Upper lobe of left lung (tissue), 6 donors: Measurements from ENCODE around the gene ESR2. TPM values are rescaled to one million over a fixed set of nuclear protein-coding genes. Genes with fewer than 3 reads are reported as not detected.
"Not testable (repeated sequence)": the region's sequence is repeated elsewhere in the genome, so short reads cannot be mapped to it uniquely, and the experiment has no call there.

ENCODE experiments used
- ATAC-seq, 2 donors: fragments of 200-7000 bp; cut with Tn5 transposase; one replicate each; pipeline ENCODE4 v1.9.1; 2022; ENCODE audit warnings: mild to moderate bottlenecking in 2 of 2, moderate library complexity in 2 of 2; ENCODE audit not compliant: low FRiP score in 2 of 2
- DNase-seq, 2 donors: peaks; one replicate each; pipeline ENCODE4 v3.0.0-alpha.2; 2019 to 2020
- H3K27ac ChIP-seq, 4 donors: fragments of 200-600 bp; sonication (generic); one replicate each; pipeline ENCODE4 v1.5.1; 2016 to 2019
- H3K27me3 ChIP-seq, 4 donors: fragments of 200-600 bp; sonication (generic); one replicate each; pipeline ENCODE4 v1.5.1; 2017 to 2019
- H3K36me3 ChIP-seq, 4 donors: fragments of 200-600 bp; sonication (generic); one replicate each; pipeline ENCODE4 v1.5.1; 2016 to 2019
- H3K4me1 ChIP-seq, 4 donors: fragments of 200-600 bp; sonication (generic); one replicate each; pipeline ENCODE4 v1.5.1; 2018 to 2019
- H3K4me3 ChIP-seq, 4 donors: fragments of 200-600 bp; sonication (generic); one replicate each; pipeline ENCODE4 v1.5.1; 2017 to 2019; ENCODE audit warnings: mild to moderate bottlenecking in 2 of 4, moderate library complexity in 1 of 4
- H3K9me3 ChIP-seq, 4 donors: fragments of 200-600 bp; sonication (generic); one replicate each; pipeline ENCODE4 v1.5.1; 2018 to 2019
- CTCF ChIP-seq, 6 experiments: fragments of 450-650 bp in 4 of 6; fragments of 200-600 bp in 2 of 6; sonication (generic) in 2 of 6; IDR thresholded peaks; one replicate each; pipeline ENCODE4 v1.5.1; 2016 to 2019; ENCODE audit warnings: antibody characterized with exemption in 6 of 6
- EP300 ChIP-seq, 4 donors: sonication (generic); formaldehyde crosslinking; IDR thresholded peaks; one replicate each; pipeline ENCODE4 v1.5.1; 2017; ENCODE audit warnings: antibody characterized with exemption in 4 of 4, control low read depth in 2 of 4
- POLR2A ChIP-seq, 4 donors: fragments of 450-650 bp; IDR thresholded peaks; one replicate each; pipeline ENCODE4 v1.5.1; 2016 to 2017; ENCODE audit warnings: antibody characterized with exemption in 4 of 4, mild to moderate bottlenecking in 2 of 4
- POLR2AphosphoS5 ChIP-seq, 2 donors: sonication (generic); formaldehyde crosslinking; IDR thresholded peaks; one replicate each; pipeline ENCODE4 v1.5.1; 2017; ENCODE audit warnings: antibody characterized with exemption in 2 of 2
- WGBS, 2 donors: methylation state at CpG; one replicate each; pipeline ENCODE4 v1.1.5; 2017 to 2018; 5-methylcytosine and 5-hydroxymethylcytosine counted together
- total RNA-seq, 6 donors: library from RNA; depleted of rRNA in 4 of 6; stranded (reverse); fragments of >200 nt in 4 of 6; gene quantifications; one replicate each; pipeline versions ENCODE4 v1.1.0 to v1.2.1, GENCODE V29; 2016 to 2021
- donor health status: DM: no; HTN: no; CAD: no; lungs with moderate emphysema.
- donor health status: DM: no; HTN: yes; CAD: no; lungs with severe emphysema.

ESR2 gene
- total RNA-seq, 6 donors from 2014 or later = 0.20 to 3.6 (median 0.86) TPM; not detected in 1

- Histone ChIP-seq H3K27ac (no peak overlapping the region), H3K4me3 (no peak overlapping the region), H3K27me3 (no peaks in the 10 kb centered on the region), H3K4me1 (peaks cover 0 to 13% (median 1%) of the 10 kb centered on the region in 4 donors), H3K36me3 (peaks cover 26 to 100% (median 58%) of the 10 kb centered on the region in 4 donors), H3K9me3 (no peaks in the 10 kb centered on the region)
- 92 to 94% methylated on average over 10 of the region's 10 CpGs for WGBS, 2 donors
- TF ChIP-seq CTCF (IDR thresholded peaks at IDR 0.05) (no peak), POLR2AphosphoS5 (IDR thresholded peaks at IDR 0.05) (no peak), POLR2A (IDR thresholded peaks at IDR 0.05) (no peak), EP300 (IDR thresholded peaks at IDR 0.05) (no peak)
- no peak for ATAC-seq
- DNase-seq = no peak
Measured at GRCh38 chr14:64215274-64215673, 78.9 kb downstream of the ESR2 start.

GRCh38 chr14:64213853-64214570 is 80.2 kb downstream of the ESR2 start:
- H3K36me3 ChIP-seq = peaks cover 19 to 100% (median 56%) of the 10 kb centered on the region in 4 donors
- H3K9me3 ChIP-seq = no peaks in the 10 kb centered on the region
- H3K27ac ChIP-seq = peak overlapping the region; percentile 62 to 71 (median 67)
- H3K4me1 ChIP-seq = peaks cover 0 to 26% (median 7%) of the 10 kb centered on the region in 4 donors
- TF ChIP-seq POLR2AphosphoS5 (IDR thresholded peaks at IDR 0.05) (no peak), EP300 (IDR thresholded peaks at IDR 0.05) (no peak), POLR2A (IDR thresholded peaks at IDR 0.05) (no peak)
- H3K4me3 ChIP-seq = no peak overlapping the region
- DNase-seq (no peak), ATAC-seq (no peak)
- H3K27me3 ChIP-seq = no peaks in the 10 kb centered on the region
- WGBS, 2 donors = 88 to 89% methylated on average over 11 to 15 of the region's 15 CpGs

- 51 to 73% methylated on average over 5 of the region's 5 CpGs for WGBS, 2 donors
- DNase-seq (peak in 1 of 2 donors; percentile 68), ATAC-seq (peak; percentile 8 to 70)
- H3K27ac ChIP-seq = peak overlapping the region; percentile 62 to 71 (median 67)
- peaks cover 0 to 29% (median 9%) of the 10 kb centered on the region in 4 donors for H3K4me1 ChIP-seq
- H3K4me3 ChIP-seq = no peak overlapping the region
- no peaks in the 10 kb centered on the region for H3K27me3 ChIP-seq
- peaks cover 19 to 100% (median 58%) of the 10 kb centered on the region in 4 donors for H3K36me3 ChIP-seq
- TF ChIP-seq POLR2A (IDR thresholded peaks at IDR 0.05) (no peak), EP300 (IDR thresholded peaks at IDR 0.05) (no peak), POLR2AphosphoS5 (IDR thresholded peaks at IDR 0.05) (no peak), CTCF (IDR thresholded peaks at IDR 0.05) (no peak)
- H3K9me3 ChIP-seq = no peaks in the 10 kb centered on the region
Measured at GRCh38 chr14:64213086-64213485, 81.1 kb downstream of the ESR2 start.

- no peaks in the 10 kb centered on the region for H3K9me3 ChIP-seq
- no peak for TF ChIP-seq CTCF (IDR thresholded peaks at IDR 0.05)
- no peak for TF ChIP-seq EP300 (IDR thresholded peaks at IDR 0.05)
- H3K4me1 ChIP-seq = peaks cover 0 to 29% (median 9%) of the 10 kb centered on the region in 4 donors
- peak overlapping the region; percentile 10 to 63 (median 43) for H3K27ac ChIP-seq
- no peaks in the 10 kb centered on the region for H3K27me3 ChIP-seq
- WGBS, 2 donors = 85 to 89% methylated on average over 8 of the region's 8 CpGs
- no peak for ATAC-seq
- peaks cover 18 to 98% (median 56%) of the 10 kb centered on the region in 4 donors for H3K36me3 ChIP-seq
- no peak for DNase-seq
- H3K4me3 ChIP-seq = no peak overlapping the region
Measured at GRCh38 chr14:64212666-64213065, 81.5 kb downstream of the ESR2 start.

GRCh38 chr14:64210912-64211311 is 83.3 kb downstream of the ESR2 start:
- H3K27me3 ChIP-seq, DNase-seq, H3K27ac ChIP-seq, H3K9me3 ChIP-seq, H3K4me3 ChIP-seq, ATAC-seq: not testable (repeated sequence)
- Histone ChIP-seq H3K4me1 (peaks cover 0 to 29% (median 9%) of the 10 kb centered on the region in 4 donors), H3K36me3 (peaks cover 6 to 81% (median 44%) of the 10 kb centered on the region in 4 donors)
- WGBS, 2 donors = 88% methylated on average over 6 of the region's 6 CpGs
